ENCODE measurements around the gene OSBPL8.

The OSBPL8 gene

GRCh38 chr12:76571256-76571655, 11.7 kb upstream of the OSBPL8 start:
- Histone ChIP-seq H3K9ac (ENCODE audit: low read depth, low read length) (no peak overlapping the region), H3K27me3 (ENCODE audit: control insufficient read depth, insufficient read depth, low read length) (no peaks in the 10 kb centered on the region), H3K36me3 (ENCODE audit: control insufficient read depth, insufficient read depth, low read length) (no peaks in the 10 kb centered on the region), H3K27ac (ENCODE audit: low read depth, low read length) (no peak overlapping the region), H3K4me3 (ENCODE audit: low read depth, low read length) (no peak overlapping the region), H3K9me3 (ENCODE audit: control insufficient read depth, insufficient read depth, low read length) (peaks cover 11% of the 10 kb centered on the region), H3K4me1 (ENCODE audit: control insufficient read depth, insufficient read depth, low read length) (no peaks in the 10 kb centered on the region)

- no peak overlapping the region for H3K27ac ChIP-seq (ENCODE audit: low read depth, low read length)
- H3K9ac ChIP-seq (ENCODE audit: low read depth, low read length), result no peak overlapping the region
- H3K4me3 ChIP-seq (ENCODE audit: low read depth, low read length), result no peak overlapping the region
- H3K36me3 ChIP-seq (ENCODE audit: control insufficient read depth, insufficient read depth, low read length), result no peaks in the 10 kb centered on the region
- no peaks in the 10 kb centered on the region for H3K27me3 ChIP-seq (ENCODE audit: control insufficient read depth, insufficient read depth, low read length)
- H3K9me3 ChIP-seq (ENCODE audit: control insufficient read depth, insufficient read depth, low read length), result peaks cover 11% of the 10 kb centered on the region
- no peaks in the 10 kb centered on the region for H3K4me1 ChIP-seq (ENCODE audit: control insufficient read depth, insufficient read depth, low read length)
Measured at GRCh38 chr12:76569685-76570604, 10.4 kb upstream of the OSBPL8 start.

- Histone ChIP-seq H3K36me3 (ENCODE audit: control insufficient read depth, insufficient read depth, low read length) (no peaks in the 10 kb centered on the region), H3K27ac (ENCODE audit: low read depth, low read length) (no peak overlapping the region), H3K4me3 (ENCODE audit: low read depth, low read length) (no peak overlapping the region), H3K4me1 (ENCODE audit: control insufficient read depth, insufficient read depth, low read length) (no peaks in the 10 kb centered on the region), H3K9ac (ENCODE audit: low read depth, low read length) (no peak overlapping the region), H3K27me3 (ENCODE audit: control insufficient read depth, insufficient read depth, low read length) (no peaks in the 10 kb centered on the region), H3K9me3 (ENCODE audit: control insufficient read depth, insufficient read depth, low read length) (peaks cover 9% of the 10 kb centered on the region)
Measured at GRCh38 chr12:76568888-76569551, 9.4 kb upstream of the OSBPL8 start.

GRCh38 chr12:76568130-76568529, 8.6 kb upstream of the OSBPL8 start:
- H3K9me3 ChIP-seq (ENCODE audit: control insufficient read depth, insufficient read depth, low read length), result 0 out of 2 replicates have a peak, but pooled peaks cover under 1% of the 10 kb centered on the region
- H3K36me3 ChIP-seq (ENCODE audit: control insufficient read depth, insufficient read depth, low read length), result no peaks in the 10 kb centered on the region
- H3K27ac ChIP-seq (ENCODE audit: low read depth, low read length), result no peak overlapping the region
- H3K27me3 ChIP-seq (ENCODE audit: control insufficient read depth, insufficient read depth, low read length), result no peaks in the 10 kb centered on the region
- no peak overlapping the region for H3K4me3 ChIP-seq (ENCODE audit: low read depth, low read length)
- H3K9ac ChIP-seq (ENCODE audit: low read depth, low read length), result no peak overlapping the region
- no peaks in the 10 kb centered on the region for H3K4me1 ChIP-seq (ENCODE audit: control insufficient read depth, insufficient read depth, low read length)

GRCh38 chr12:76563061-76563460, 3.5 kb upstream of the OSBPL8 start:
- Histone ChIP-seq H3K27ac (ENCODE audit: low read depth, low read length) (no peak overlapping the region), H3K4me3 (ENCODE audit: low read depth, low read length) (no peak overlapping the region), H3K36me3 (ENCODE audit: control insufficient read depth, insufficient read depth, low read length) (no peaks in the 10 kb centered on the region), H3K4me1 (ENCODE audit: control insufficient read depth, insufficient read depth, low read length) (peaks cover 13% of the 10 kb centered on the region), H3K9ac (ENCODE audit: low read depth, low read length) (no peak overlapping the region), H3K27me3 (ENCODE audit: control insufficient read depth, insufficient read depth, low read length) (no peaks in the 10 kb centered on the region), H3K9me3 (ENCODE audit: control insufficient read depth, insufficient read depth, low read length) (no peaks in the 10 kb centered on the region)

- Histone ChIP-seq H3K27ac (ENCODE audit: low read depth, low read length) (no peak overlapping the region), H3K27me3 (ENCODE audit: control insufficient read depth, insufficient read depth, low read length) (no peaks in the 10 kb centered on the region), H3K4me3 (ENCODE audit: low read depth, low read length) (no peak overlapping the region), H3K9ac (ENCODE audit: low read depth, low read length) (no peak overlapping the region), H3K4me1 (ENCODE audit: control insufficient read depth, insufficient read depth, low read length) (peaks cover 13% of the 10 kb centered on the region), H3K9me3 (ENCODE audit: control insufficient read depth, insufficient read depth, low read length) (no peaks in the 10 kb centered on the region), H3K36me3 (ENCODE audit: control insufficient read depth, insufficient read depth, low read length) (no peaks in the 10 kb centered on the region)
Measured at GRCh38 chr12:76562130-76562529, 2.6 kb upstream of the OSBPL8 start.

GRCh38 chr12:76560086-76560491, 518 bp upstream of the OSBPL8 start:
- no peaks in the 10 kb centered on the region for H3K9me3 ChIP-seq (ENCODE audit: control insufficient read depth, insufficient read depth, low read length)
- H3K27me3 ChIP-seq (ENCODE audit: control insufficient read depth, insufficient read depth, low read length), result no peaks in the 10 kb centered on the region
- peaks cover 13% of the 10 kb centered on the region for H3K4me1 ChIP-seq (ENCODE audit: control insufficient read depth, insufficient read depth, low read length)
- H3K27ac ChIP-seq (ENCODE audit: low read depth, low read length), result peak overlapping the region; percentile 96
- no peaks in the 10 kb centered on the region for H3K36me3 ChIP-seq (ENCODE audit: control insufficient read depth, insufficient read depth, low read length)
- H3K9ac ChIP-seq (ENCODE audit: low read depth, low read length), result peak overlapping the region; percentile 87
- H3K4me3 ChIP-seq (ENCODE audit: low read depth, low read length), result peak overlapping the region; percentile 90

- no peaks in the 10 kb centered on the region for H3K9me3 ChIP-seq (ENCODE audit: control insufficient read depth, insufficient read depth, low read length)
- peak overlapping the region; percentile 84 for H3K9ac ChIP-seq (ENCODE audit: low read depth, low read length)
- no peaks in the 10 kb centered on the region for H3K36me3 ChIP-seq (ENCODE audit: control insufficient read depth, insufficient read depth, low read length)
- peak overlapping the region; percentile 90 for H3K4me3 ChIP-seq (ENCODE audit: low read depth, low read length)
- peak overlapping the region; percentile 96 for H3K27ac ChIP-seq (ENCODE audit: low read depth, low read length)
- H3K4me1 ChIP-seq (ENCODE audit: control insufficient read depth, insufficient read depth, low read length), result peaks cover 18% of the 10 kb centered on the region
- H3K27me3 ChIP-seq (ENCODE audit: control insufficient read depth, insufficient read depth, low read length), result no peaks in the 10 kb centered on the region
Measured at GRCh38 chr12:76558684-76559399, 729 bp downstream of the OSBPL8 start.

- Histone ChIP-seq H3K4me1 (ENCODE audit: control insufficient read depth, insufficient read depth, low read length) (peaks cover 25% of the 10 kb centered on the region), H3K9me3 (ENCODE audit: control insufficient read depth, insufficient read depth, low read length) (no peaks in the 10 kb centered on the region), H3K9ac (ENCODE audit: low read depth, low read length) (no peak overlapping the region), H3K4me3 (ENCODE audit: low read depth, low read length) (no peak overlapping the region), H3K27ac (ENCODE audit: low read depth, low read length) (no peak overlapping the region), H3K27me3 (ENCODE audit: control insufficient read depth, insufficient read depth, low read length) (no peaks in the 10 kb centered on the region), H3K36me3 (ENCODE audit: control insufficient read depth, insufficient read depth, low read length) (no peaks in the 10 kb centered on the region)
Measured at GRCh38 chr12:76556368-76556767, 3.2 kb downstream of the OSBPL8 start.

GRCh38 chr12:76555797-76556196, 3.8 kb downstream of the OSBPL8 start:
- no peak overlapping the region for H3K9ac ChIP-seq (ENCODE audit: low read depth, low read length)

More at GRCh38 chr12:76555797-76556196, 3.8 kb downstream of the OSBPL8 start:
- Histone ChIP-seq H3K27me3 (ENCODE audit: control insufficient read depth, insufficient read depth, low read length) (no peaks in the 10 kb centered on the region), H3K4me3 (ENCODE audit: low read depth, low read length) (no peak overlapping the region), H3K36me3 (ENCODE audit: control insufficient read depth, insufficient read depth, low read length) (no peaks in the 10 kb centered on the region), H3K27ac (ENCODE audit: low read depth, low read length) (no peak overlapping the region), H3K9me3 (ENCODE audit: control insufficient read depth, insufficient read depth, low read length) (no peaks in the 10 kb centered on the region), H3K4me1 (ENCODE audit: control insufficient read depth, insufficient read depth, low read length) (peaks cover 28% of the 10 kb centered on the region)
